CD4-positive, alpha-beta memory T cell (primary cell): Measurements from ENCODE around the gene PLA2G2A. TPM values are rescaled to one million over a fixed set of nuclear protein-coding genes. Genes with fewer than 3 reads are reported as not detected.

Experiments used
- CTCF ChIA-PET: fragments of 350-600 bp; sonication (Branson Sonifier 250); formaldehyde crosslinking; loops from one replicate; lab custom pipeline; 2021; ENCODE audit warnings: inconsistent platforms; ENCODE audit not compliant: partially characterized antibody; lab: Charles Lee
- POLR2A ChIA-PET: fragments of 350-600 bp; sonication (Branson Sonifier 250); formaldehyde crosslinking; loops from one replicate; lab custom pipeline; 2021; ENCODE audit not compliant: partially characterized antibody; lab: Charles Lee
- DNase-seq, 5 donors: peaks; one replicate each; pipeline versions ENCODE4 v3.0.0 to v3.0.0-alpha.2; 2020 to 2022; ENCODE audit warnings: mixed read lengths in 1 of 5
- H3K27ac ChIP-seq: one replicate; pipeline ENCODE4 v1.7.0; 2013; ENCODE audit warnings: low read depth, low read length
- H3K27me3 ChIP-seq: 2 replicates; pipeline ENCODE4 v1.7.0; 2013; ENCODE audit warnings: mild to moderate bottlenecking, low read length, moderate library complexity; ENCODE audit not compliant: insufficient read depth
- H3K36me3 ChIP-seq: 2 replicates; pipeline ENCODE4 v1.7.0; 2013; ENCODE audit warnings: mild to moderate bottlenecking, low read length, moderate library complexity; ENCODE audit not compliant: insufficient read depth
- H3K4me1 ChIP-seq: 2 replicates; pipeline ENCODE4 v1.7.0; 2013; ENCODE audit warnings: mild to moderate bottlenecking, low read length, moderate library complexity; ENCODE audit not compliant: insufficient read depth
- H3K4me3 ChIP-seq, 2 donors: one replicate each; pipeline ENCODE4 v1.7.0; 2013; ENCODE audit warnings: low read length in 2 of 2, mild to moderate bottlenecking in 1 of 2
- H3K9me3 ChIP-seq, 2 donors: one replicate each; pipeline ENCODE4 v1.7.0; 2013; ENCODE audit warnings: low read length in 2 of 2, control low read depth in 1 of 2; ENCODE audit not compliant: control insufficient read depth in 1 of 2
- H3K27ac Mint-ChIP-seq, 7 donors: one replicate each; pipeline ENCODE4 v1.8.0; 2020 to 2021; ENCODE audit warnings: mixed read lengths in 7 of 7, mild to moderate bottlenecking in 6 of 7, inconsistent platforms in 3 of 7, moderate library complexity in 3 of 7
- H3K27me3 Mint-ChIP-seq, 2 donors: one replicate each; pipeline ENCODE4 v1.8.0; 2020 to 2021; ENCODE audit warnings: mixed read lengths in 2 of 2
- H3K36me3 Mint-ChIP-seq, 2 donors: one replicate each; pipeline ENCODE4 v1.8.0; 2020 to 2021; ENCODE audit warnings: mixed read lengths in 2 of 2, inconsistent platforms in 1 of 2, mild to moderate bottlenecking in 1 of 2
- H3K4me1 Mint-ChIP-seq, 4 donors: one replicate each; pipeline ENCODE4 v1.8.0; 2020 to 2021; ENCODE audit warnings: mixed read lengths in 4 of 4, mild to moderate bottlenecking in 1 of 4
- H3K4me3 Mint-ChIP-seq, 8 donors: one replicate each; pipeline ENCODE4 v1.8.0; 2020 to 2021; ENCODE audit warnings: mixed read lengths in 8 of 8, mild to moderate bottlenecking in 7 of 8, moderate library complexity in 6 of 8, inconsistent platforms in 3 of 8
- H3K9me3 Mint-ChIP-seq, 8 donors: one replicate each; pipeline ENCODE4 v1.8.0; 2020 to 2021; ENCODE audit warnings: mixed read lengths in 8 of 8, mild to moderate bottlenecking in 5 of 8, inconsistent platforms in 3 of 8, moderate library complexity in 1 of 8
- intact Hi-C: fragments of 100-400 bp; cut with micrococcal nuclease; formaldehyde crosslinking; loops from one replicate; pipeline ENCODE4 v1.15.1; 2023
- polyA plus RNA-seq, 2 donors: library from polyadenylated mRNA; unstranded; fragments of 300-500 nt; fragmentation: Illumina TruSeq; gene quantifications; one replicate each; pipeline ENCODE4 v1.2.3, GENCODE V29; 2021
- total RNA-seq, 2 experiments: library from RNA; stranded (reverse); gene quantifications; one replicate each; pipeline ENCODE4 v1.2.3, GENCODE V29; 2021

PLA2G2A gene
- total and polyA plus RNA-seq, 4 experiments from 2014 or later: not detected

DNA sequence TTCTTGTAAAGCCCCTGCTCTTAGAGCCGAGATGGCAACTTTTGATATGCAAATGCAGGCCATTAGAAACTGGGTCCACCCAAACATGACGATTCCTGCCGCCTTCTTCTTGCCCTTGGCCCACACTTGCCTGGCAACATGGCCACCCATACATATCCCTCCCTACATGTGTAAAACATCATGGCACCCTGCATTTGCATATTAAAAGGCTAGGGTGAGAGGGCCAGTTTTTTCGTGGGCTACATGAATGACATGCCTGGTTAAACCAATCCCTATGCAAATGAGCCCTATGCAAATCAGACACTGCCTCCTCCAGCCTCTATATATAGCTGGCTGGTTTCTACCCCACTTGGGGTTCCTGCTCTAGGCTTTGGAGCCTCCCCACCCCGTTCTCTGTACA, 18.8 kb downstream of the PLA2G2A start:
- Histone ChIP-seq H3K27me3 (no peaks in the 10 kb centered on the region), H3K4me3 (no peak overlapping the region), H3K27ac (no peak overlapping the region), H3K4me1 (no peaks in the 10 kb centered on the region), H3K9me3 (no peaks in the 10 kb centered on the region), H3K36me3 (no peaks in the 10 kb centered on the region)
- Mint-ChIP-seq H3K4me1 (no peaks in the 10 kb centered on the region), H3K9me3 (peaks cover 0 to 7% (median 3%) of the 10 kb centered on the region in 8 donors), H3K4me3 (no peak overlapping the region), H3K36me3 (no peaks in the 10 kb centered on the region), H3K27ac (no peak overlapping the region), H3K27me3 (peaks cover 18 to 44% of the 10 kb centered on the region in 2 donors)
- CTCF ChIA-PET: no interaction called here
- POLR2A ChIA-PET: no interaction called here
- DNase-seq: no peak
- intact Hi-C loops: no loop called here

GRCh38 chr1:19957779-19958178, 21.6 kb downstream of the PLA2G2A start:
- ChIA-PET POLR2A (no interaction called here), CTCF (no interaction called here)
- no peaks in the 10 kb centered on the region for H3K36me3 Mint-ChIP-seq

GRCh38 chr1:19955534-19956170, 23.8 kb downstream of the PLA2G2A start:
- Histone ChIP-seq H3K4me3 (no peak overlapping the region), H3K4me1 (no peaks in the 10 kb centered on the region), H3K36me3 (no peaks in the 10 kb centered on the region), H3K9me3 (no peaks in the 10 kb centered on the region), H3K27me3 (no peaks in the 10 kb centered on the region), H3K27ac (no peak overlapping the region)
- no peak overlapping the region for H3K27ac Mint-ChIP-seq
- POLR2A ChIA-PET: no interaction called here
- CTCF ChIA-PET: no interaction called here
- H3K27me3 Mint-ChIP-seq: peaks cover 13 to 34% of the 10 kb centered on the region in 2 donors
- H3K4me3 Mint-ChIP-seq: no peak overlapping the region
- intact Hi-C loops: no loop called here
- no peak for DNase-seq
- H3K36me3 Mint-ChIP-seq: no peaks in the 10 kb centered on the region
- peaks cover 0 to 12% (median 2%) of the 10 kb centered on the region in 8 donors for H3K9me3 Mint-ChIP-seq
- no peaks in the 10 kb centered on the region for H3K4me1 Mint-ChIP-seq

More at GRCh38 chr1:19957779-19958178, 21.6 kb downstream of the PLA2G2A start:
- H3K27me3 ChIP-seq: no peaks in the 10 kb centered on the region
- DNase-seq: no peak
- no peaks in the 10 kb centered on the region for H3K4me1 Mint-ChIP-seq
- peaks cover 19 to 36% of the 10 kb centered on the region in 2 donors for H3K27me3 Mint-ChIP-seq
- intact Hi-C loops: no loop called here
- H3K4me1 ChIP-seq: no peaks in the 10 kb centered on the region
- no peak overlapping the region for H3K27ac ChIP-seq
- H3K27ac Mint-ChIP-seq: no peak overlapping the region
- H3K36me3 ChIP-seq: no peaks in the 10 kb centered on the region
- no peak overlapping the region for H3K4me3 Mint-ChIP-seq
- H3K4me3 ChIP-seq: no peak overlapping the region
- peaks cover 0 to 12% (median 2%) of the 10 kb centered on the region in 8 donors for H3K9me3 Mint-ChIP-seq
- no peaks in the 10 kb centered on the region for H3K9me3 ChIP-seq

DNA sequence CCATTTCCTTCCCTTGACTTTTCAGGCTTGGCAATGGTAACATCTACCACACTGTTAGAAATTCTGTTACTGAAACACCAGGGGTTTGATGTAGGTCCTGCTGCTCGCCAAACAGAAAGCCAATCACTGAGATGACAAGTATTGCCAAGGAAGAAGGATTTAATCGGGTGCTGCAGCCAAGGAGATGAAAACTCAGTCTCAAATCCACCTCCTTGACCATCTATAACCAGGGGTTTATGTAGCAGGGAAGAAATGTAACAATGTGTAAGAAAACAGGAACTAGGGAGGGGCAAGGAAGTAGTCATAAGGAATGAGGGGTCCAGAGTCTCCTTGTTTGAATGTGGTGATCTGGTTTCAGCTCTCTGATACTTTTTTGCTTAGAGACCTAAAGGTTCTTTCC, 25.4 kb downstream of the PLA2G2A start:
- ChIA-PET CTCF (no interaction called here), POLR2A (no interaction called here)
- H3K27me3 ChIP-seq: no peaks in the 10 kb centered on the region
- DNase-seq: no peak
- H3K4me1 Mint-ChIP-seq: no peaks in the 10 kb centered on the region
- no peaks in the 10 kb centered on the region for H3K36me3 ChIP-seq
- no peak overlapping the region for H3K27ac ChIP-seq
- H3K36me3 Mint-ChIP-seq: no peaks in the 10 kb centered on the region
- no peak overlapping the region for H3K4me3 ChIP-seq
- H3K9me3 ChIP-seq: no peaks in the 10 kb centered on the region
- H3K27ac Mint-ChIP-seq: no peak overlapping the region
- H3K4me3 Mint-ChIP-seq: no peak overlapping the region
- no peaks in the 10 kb centered on the region for H3K4me1 ChIP-seq
- intact Hi-C loops: no loop called here
- H3K27me3 Mint-ChIP-seq: peaks cover 13 to 33% of the 10 kb centered on the region in 2 donors
- H3K9me3 Mint-ChIP-seq: peaks cover 0 to 12% (median 2%) of the 10 kb centered on the region in 8 donors

DNA sequence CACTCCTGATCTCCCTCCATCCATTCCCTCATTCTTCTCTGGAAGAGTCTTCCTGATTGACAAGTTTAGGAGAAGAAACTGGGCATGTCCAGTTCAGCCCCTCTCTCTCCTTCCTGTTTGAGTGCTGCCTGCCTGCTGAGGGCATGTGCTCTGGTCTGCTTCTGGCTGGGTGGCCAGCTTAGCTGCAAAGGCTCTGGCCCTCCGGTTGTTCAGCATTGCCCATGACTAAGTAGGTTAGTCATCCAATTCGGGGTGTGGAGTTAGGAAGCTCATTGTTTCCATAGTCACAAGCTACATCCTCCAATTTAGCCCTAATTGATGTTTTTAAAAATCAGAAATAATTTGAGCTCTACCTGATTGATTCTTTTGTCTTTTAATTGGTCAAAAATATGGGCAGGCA, 30.4 kb downstream of the PLA2G2A start:
- Mint-ChIP-seq H3K27ac (no peak overlapping the region), H3K36me3 (no peaks in the 10 kb centered on the region), H3K4me1 (no peaks in the 10 kb centered on the region), H3K27me3 (peaks cover 9 to 21% of the 10 kb centered on the region in 2 donors), H3K9me3 (peaks cover 0 to 7% (median 0%) of the 10 kb centered on the region in 8 donors), H3K4me3 (no peak overlapping the region)
- no peak for DNase-seq
- intact Hi-C loops: no loop called here
- H3K27me3 ChIP-seq: no peaks in the 10 kb centered on the region
- H3K27ac ChIP-seq: no peak overlapping the region
- H3K9me3 ChIP-seq: no peaks in the 10 kb centered on the region
- no peak overlapping the region for H3K4me3 ChIP-seq
- ChIA-PET CTCF (no interaction called here), POLR2A (no interaction called here)
- H3K4me1 ChIP-seq: no peaks in the 10 kb centered on the region
- H3K36me3 ChIP-seq: no peaks in the 10 kb centered on the region

DNA sequence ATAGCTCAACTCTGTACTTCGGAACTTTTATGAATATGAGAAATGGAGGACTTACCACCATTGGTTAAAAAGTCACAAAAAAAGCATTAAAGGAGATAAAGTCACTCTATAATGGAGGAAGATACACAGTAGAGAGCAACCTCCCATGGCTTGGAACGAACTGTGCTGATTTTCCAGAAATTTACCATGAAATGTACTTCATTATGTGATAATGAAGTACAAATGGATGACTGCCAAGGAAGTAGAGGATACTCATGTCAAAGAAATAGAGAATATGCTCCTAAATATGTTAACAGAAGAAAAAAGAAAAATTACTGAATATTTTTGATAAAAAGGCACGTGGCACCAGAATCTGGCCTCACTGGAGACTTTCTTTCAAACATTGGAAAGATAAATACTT, 32.4 kb downstream of the PLA2G2A start:
- H3K4me3 ChIP-seq: no peak overlapping the region
- no peaks in the 10 kb centered on the region for H3K27me3 ChIP-seq
- no peaks in the 10 kb centered on the region for H3K36me3 ChIP-seq
- POLR2A ChIA-PET: no interaction called here
- H3K27ac ChIP-seq: no peak overlapping the region
- CTCF ChIA-PET: no interaction called here
- H3K36me3 Mint-ChIP-seq: no peaks in the 10 kb centered on the region
- H3K9me3 ChIP-seq: no peaks in the 10 kb centered on the region
- no peaks in the 10 kb centered on the region for H3K4me1 Mint-ChIP-seq
- no peaks in the 10 kb centered on the region for H3K9me3 Mint-ChIP-seq
- H3K4me3 Mint-ChIP-seq: no peak overlapping the region
- no peaks in the 10 kb centered on the region for H3K4me1 ChIP-seq
- peaks cover 7 to 16% of the 10 kb centered on the region in 2 donors for H3K27me3 Mint-ChIP-seq
- H3K27ac Mint-ChIP-seq: no peak overlapping the region
- intact Hi-C loops: no loop called here
- no peak for DNase-seq

DNA sequence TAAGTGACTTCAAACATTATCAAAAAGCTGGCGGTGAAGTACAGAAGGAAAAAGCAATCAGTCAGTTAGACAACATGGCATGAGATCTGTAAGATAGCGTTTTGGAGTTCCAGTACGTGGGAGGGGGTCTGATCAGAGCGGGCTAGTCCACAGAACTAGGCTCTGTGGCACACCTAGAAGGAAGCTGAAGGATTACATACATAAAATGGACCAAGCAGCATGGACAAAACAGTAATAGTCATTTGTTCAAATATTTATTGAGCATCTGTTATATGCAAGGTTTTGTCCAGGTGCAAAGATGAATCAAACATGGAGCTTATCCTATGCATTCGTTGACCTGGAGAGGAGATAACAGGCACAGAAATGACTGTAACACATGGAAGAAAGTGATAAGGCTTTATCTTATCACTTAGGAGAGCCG, 33.1 kb downstream of the PLA2G2A start:
- Histone ChIP-seq H3K4me3 (no peak overlapping the region), H3K27me3 (no peaks in the 10 kb centered on the region), H3K27ac (no peak overlapping the region), H3K4me1 (no peaks in the 10 kb centered on the region), H3K9me3 (no peaks in the 10 kb centered on the region), H3K36me3 (no peaks in the 10 kb centered on the region)
- ChIA-PET POLR2A (no interaction called here), CTCF (no interaction called here)
- Mint-ChIP-seq H3K36me3 (no peaks in the 10 kb centered on the region), H3K27me3 (peaks cover 7 to 16% of the 10 kb centered on the region in 2 donors), H3K4me3 (no peak overlapping the region), H3K27ac (no peak overlapping the region), H3K9me3 (no peaks in the 10 kb centered on the region), H3K4me1 (no peaks in the 10 kb centered on the region)
- intact Hi-C loops: no loop called here
- no peak for DNase-seq
